HTR-8/SVneo (cell line): ENCODE measurements around the gene NBPF20.
"Not testable (repeated sequence)": the region's sequence is repeated elsewhere in the genome, so short reads cannot be mapped to it uniquely, and the experiment has no call there.

Experiments
- DNase-seq: peaks from one replicate; pipeline ENCODE4 v3.0.0; 2011; ENCODE audit warnings: low spot score, mixed read lengths; ENCODE audit not compliant: insufficient read length
- FAIRE-seq: peaks from 2 replicates; lab custom pipeline; 2011; peaks lifted over from hg19 to GRCh38; lab: Jason Lieb, UNC

NBPF20 gene

DNA sequence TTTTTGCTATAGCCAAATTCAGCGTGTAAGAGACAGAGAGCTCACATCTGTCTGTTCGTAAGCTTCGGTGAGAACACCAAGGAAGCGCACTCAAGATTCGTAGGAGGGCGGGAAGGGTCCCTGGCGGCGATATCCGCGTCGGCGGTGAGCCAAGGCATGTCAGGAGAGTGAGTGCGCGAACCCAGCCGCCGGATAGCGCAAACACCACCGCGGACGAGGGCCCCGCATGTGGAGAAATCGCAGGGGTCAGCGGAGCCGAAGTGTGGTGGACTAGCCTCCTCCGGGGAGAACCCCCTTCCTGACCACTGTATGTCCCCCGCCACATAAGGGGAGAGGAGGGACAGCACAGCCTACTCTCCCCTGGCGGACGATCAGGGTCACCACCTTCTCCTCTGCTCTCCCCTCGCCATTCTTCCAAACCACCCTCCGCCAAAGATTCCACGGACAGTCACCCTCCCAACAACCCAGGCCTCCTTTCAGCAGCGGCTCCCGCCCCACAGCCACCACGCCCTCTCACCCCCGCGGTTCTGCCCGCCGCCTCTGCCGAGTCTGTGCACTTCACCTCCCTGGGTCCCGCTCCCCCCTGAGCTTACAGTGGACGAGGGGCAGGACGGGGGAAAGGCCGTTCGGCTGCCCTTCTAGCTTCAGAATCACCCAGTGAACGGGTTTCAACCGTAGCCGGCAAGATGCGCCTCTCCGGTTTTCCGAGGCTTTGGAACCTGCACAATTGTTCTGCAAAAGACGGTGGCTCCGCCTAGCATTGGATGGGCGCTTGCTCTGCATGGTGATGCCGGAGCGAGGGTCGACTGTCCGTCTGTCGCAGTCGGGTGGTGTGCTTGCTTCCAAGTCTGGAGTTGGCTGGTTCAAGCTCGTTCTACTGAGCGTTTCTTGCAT, 6.2 kb upstream of the NBPF20 start:
- not testable (repeated sequence) for DNase-seq, FAIRE-seq

DNA sequence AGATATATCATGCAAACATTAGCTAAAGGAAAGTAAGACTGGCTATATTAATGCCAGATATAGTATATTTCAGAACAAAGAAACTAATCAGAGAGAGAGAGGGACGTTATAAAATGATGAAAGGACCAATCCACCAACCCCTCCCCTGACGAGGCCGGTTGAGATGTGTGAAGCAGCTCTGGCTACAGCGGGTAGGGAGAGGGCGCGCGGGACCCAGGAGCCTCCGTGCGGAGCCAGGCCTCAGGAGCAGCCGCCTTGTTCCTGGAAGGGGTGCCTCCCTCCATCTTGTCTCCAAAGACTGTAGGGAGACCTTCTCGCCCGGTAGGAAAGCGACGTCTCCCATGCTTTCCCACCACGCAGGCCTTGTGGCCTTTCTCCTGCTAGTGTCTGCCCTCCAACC, 5.4 kb upstream of the NBPF20 start:
- not testable (repeated sequence) for DNase-seq, FAIRE-seq

DNA sequence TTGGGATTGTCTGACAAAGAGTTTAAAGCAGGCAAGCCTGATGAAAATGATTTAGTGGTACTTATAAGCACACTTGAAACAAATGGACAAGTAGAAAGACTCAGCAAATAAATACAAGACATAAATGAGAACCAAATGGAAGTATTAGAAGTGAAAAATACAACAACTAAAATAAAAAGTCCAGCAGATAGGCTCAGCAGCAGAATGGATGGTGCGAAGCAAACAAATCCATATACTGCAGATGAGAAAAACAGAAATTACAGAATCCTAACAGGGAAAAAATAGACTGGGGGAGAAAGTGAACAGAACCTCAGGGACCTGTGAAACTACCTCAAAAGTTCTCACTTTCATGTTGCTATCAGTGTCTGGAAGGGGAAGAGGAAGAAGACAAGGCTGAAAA, 3.9 kb upstream of the NBPF20 start:
- not testable (repeated sequence) for FAIRE-seq, DNase-seq

DNA sequence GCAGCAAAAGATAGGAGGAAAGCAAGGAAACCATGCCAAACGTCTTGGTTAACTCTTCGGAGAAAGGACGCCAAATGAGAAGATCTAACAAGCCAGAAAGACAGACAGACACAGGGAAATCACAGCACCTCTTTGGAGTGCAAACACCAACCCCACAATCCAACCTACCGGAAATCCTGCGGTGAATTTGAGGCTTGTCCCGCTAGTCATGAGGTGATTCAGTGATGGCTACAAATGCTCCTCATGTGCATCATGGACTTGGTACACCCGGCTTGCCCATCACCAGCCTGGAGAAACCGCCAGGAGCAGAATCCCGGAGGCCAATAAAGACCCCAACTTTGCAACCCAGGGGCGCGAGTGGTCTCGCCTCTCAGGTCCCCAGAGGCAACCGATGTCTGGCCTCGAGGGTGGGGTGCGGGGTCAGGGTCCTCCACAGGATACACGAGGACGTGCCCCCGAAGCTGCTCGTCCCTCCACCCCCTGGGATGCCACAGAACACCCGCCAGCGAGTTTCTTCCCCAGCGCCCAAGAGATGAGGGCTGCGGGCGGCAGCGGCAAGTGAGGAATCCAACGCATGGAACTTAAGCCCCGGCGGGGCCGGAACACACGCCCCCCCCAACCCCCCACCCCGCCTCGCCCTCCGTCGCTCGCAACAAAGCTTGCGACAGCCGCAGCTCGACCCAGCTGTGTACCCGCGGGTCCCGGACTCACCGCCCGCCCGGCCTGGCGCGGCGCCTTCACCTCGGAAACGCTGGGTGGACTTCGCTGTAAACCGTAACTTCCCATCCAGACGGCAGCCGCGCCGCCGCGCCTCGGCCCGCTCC, 579 bp downstream of the NBPF20 start:
- not testable (repeated sequence) for FAIRE-seq
- peak; percentile 4 for DNase-seq

DNA sequence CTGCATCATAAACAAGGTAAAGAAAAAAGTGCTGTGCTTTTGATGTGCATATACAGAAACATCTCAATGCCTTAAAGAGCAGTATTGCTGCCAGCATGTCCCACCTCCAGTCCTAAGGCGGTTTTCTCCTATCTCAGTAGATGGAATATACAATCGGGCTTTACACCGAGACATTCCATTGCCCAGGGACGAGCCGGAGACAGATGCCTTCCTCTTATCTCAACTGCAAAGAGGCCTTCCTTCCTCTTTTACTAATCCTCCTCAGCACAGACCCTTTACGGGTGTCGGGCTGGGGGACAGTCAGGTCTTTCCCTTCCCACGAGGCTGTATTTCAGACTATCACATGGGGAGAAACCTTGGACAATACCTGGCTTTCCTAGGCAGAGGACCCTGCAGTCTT, 10.3 kb downstream of the NBPF20 start:
- not testable (repeated sequence) for FAIRE-seq

DNA sequence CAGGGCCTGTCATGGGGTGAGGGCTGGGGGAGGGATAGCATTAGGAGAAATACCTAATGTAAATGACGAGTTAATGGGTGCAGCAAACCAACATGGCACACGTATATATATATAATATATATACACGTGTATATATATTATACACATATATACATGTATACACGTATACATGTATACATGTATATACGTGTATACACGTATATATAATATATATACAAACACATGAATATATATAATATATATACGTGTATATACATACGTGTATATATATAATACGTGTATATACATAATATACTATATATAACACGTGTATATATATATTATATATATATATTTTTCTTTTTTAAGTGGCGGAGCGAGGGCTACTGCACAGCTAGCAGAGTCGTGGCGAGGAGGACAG, 18.1 kb downstream of the NBPF20 start:
- not testable (repeated sequence) for DNase-seq, FAIRE-seq

More for the DNA sequence above, 10.3 kb downstream of the NBPF20 start:
- not testable (repeated sequence) for DNase-seq

DNA sequence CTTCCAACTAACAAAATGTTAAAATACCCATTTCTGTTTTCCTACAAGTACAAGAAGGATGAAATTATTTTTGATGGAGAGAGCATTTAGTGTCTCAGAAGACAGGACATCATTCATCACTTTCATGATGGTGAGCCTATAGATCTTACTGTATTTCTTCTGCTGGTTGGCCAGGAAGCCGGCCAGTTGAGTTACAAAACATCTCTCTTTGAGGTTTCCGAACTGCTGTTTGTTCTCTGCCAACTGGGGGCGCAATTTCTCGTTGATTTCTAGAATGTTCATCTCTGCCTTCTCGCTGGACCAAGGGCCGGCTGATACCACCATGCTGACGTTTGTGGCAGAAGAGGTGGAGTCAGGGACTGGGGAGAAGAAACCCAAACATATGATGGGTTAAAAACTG, 20.5 kb downstream of the NBPF20 start:
- FAIRE-seq, DNase-seq: not testable (repeated sequence)

DNA sequence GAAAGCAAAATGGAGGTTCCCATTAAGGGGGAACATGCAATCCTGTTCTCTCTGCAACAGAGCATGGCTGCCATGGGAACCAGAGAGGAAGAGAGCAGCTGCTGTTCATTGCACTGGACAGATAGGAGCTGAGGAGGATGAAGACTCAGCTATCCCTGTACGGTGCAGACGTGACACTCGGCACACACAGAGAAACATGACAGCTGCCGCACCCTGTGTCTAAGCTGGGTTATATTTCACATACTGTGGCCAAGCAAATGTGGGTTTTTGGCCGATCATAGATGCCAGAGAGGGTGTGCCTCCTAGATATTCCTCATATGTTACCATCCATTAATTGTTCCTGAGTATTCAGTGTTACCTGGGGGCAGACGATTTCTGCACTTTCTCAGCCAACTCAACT, 24.7 kb downstream of the NBPF20 start:
- DNase-seq, FAIRE-seq: not testable (repeated sequence)
